Activated CD4-positive, alpha-beta T cell treated with anti-CD3 and anti-CD28 coated beads for 1 hour (primary cell): ENCODE results near the gene RIN3.

ENCODE experiments used
- DNase-seq: peaks from one replicate; pipeline ENCODE4 v3.0.0-alpha.2; 2020

Gene RIN3

GRCh38 chr14:92486881-92487280 lies 26.7 kb upstream of the RIN3 start:
- no peak for DNase-seq

DNA sequence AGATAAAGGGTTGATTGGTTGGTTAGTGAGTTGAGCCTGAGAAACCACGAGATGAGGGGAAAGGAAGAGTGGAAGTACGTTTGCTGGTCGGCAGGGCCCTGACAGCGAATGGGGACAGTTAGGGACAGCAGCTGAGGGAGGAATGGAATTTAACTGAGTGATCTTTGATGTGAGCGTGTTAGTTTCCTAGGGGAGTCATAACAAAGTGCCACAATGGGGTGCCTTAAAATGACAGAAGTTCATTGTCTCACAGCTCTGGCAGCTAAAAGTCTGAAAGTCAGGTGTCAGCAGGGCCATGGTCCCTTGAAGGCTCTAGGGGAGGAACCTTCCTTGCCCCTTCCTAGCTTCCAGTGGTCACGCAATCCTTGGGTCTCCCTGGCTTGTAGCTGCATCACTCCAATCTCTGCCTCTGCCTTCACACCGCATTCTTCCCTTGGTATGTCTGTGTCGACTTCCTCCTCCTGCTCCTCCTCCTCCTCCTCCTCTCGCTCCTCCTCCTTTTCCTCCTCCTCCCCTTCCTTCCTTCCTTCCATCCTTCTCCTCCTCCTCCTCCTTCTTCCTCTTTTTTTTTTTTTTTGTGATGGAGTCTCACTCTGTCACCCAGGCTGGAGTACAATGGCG lies 26.0 kb upstream of the RIN3 start:
- DNase-seq: no peak

GRCh38 chr14:92489394-92490238 lies 24.0 kb upstream of the RIN3 start:
- no peak for DNase-seq

GRCh38 chr14:92490239-92490959 lies 23.2 kb upstream of the RIN3 start:
- no peak for DNase-seq

GRCh38 chr14:92491782-92492181 lies 21.8 kb upstream of the RIN3 start:
- no peak for DNase-seq

- DNase-seq: no peak
Observed at GRCh38 chr14:92492258-92492657, 21.3 kb upstream of the RIN3 start.

GRCh38 chr14:92493024-92493423 lies 20.6 kb upstream of the RIN3 start:
- DNase-seq: no peak

- DNase-seq: no peak
Observed at GRCh38 chr14:92493492-92493891, 20.1 kb upstream of the RIN3 start.

DNA sequence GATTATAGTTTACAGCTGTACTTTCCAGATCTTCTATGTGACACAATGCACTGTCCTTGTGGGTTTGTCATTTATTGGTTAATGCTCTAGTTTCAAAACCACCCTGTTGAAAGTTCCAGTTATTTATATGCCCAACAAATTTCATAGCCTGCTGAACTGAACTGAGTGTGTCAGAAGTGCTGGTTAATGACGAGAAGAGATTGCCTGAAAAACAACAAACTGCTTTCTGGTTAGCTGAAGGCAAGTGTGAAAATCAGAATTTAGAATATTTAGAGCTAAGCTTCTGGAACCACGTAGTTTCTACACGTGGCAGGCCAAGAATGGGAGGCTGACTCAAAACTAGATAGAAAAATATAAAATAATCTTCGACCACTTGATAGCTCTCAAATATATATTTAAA lies 19.1 kb upstream of the RIN3 start:
- no peak for DNase-seq

GRCh38 chr14:92495027-92495426 lies 18.6 kb upstream of the RIN3 start:
- DNase-seq: no peak

DNA sequence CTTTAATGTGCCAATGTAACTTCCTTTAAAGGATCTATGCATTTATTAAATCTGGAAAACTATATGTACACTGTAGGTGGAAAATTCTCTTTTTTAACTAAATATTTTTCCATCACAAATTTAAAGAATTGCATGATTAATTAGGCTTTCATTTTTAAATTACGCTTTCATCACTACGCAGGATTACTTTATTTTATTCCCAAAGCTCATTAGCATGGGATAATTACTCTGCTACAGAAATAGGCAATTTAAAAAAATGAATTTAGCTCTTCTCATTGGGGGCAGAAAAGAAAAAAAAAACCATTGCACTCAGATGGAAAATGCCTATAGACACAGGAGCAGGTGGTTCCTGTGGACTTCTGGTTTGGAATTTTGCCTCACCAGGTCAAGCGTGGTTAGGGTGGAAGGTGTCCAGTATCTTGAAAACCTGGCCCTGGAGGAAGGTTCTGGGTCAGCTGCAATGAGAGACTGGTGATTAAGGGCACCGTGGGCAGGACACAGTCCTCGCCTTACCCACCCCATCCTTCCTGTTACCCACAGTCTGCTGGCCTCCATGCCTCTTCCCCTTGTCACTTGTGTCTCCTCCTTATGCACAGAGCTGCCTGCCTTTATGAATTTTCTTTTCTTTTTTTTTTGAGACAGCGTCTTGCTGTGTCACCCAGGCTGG lies 17.3 kb upstream of the RIN3 start:
- no peak for DNase-seq

GRCh38 chr14:92497391-92497790 lies 16.2 kb upstream of the RIN3 start:
- DNase-seq: no peak

DNA sequence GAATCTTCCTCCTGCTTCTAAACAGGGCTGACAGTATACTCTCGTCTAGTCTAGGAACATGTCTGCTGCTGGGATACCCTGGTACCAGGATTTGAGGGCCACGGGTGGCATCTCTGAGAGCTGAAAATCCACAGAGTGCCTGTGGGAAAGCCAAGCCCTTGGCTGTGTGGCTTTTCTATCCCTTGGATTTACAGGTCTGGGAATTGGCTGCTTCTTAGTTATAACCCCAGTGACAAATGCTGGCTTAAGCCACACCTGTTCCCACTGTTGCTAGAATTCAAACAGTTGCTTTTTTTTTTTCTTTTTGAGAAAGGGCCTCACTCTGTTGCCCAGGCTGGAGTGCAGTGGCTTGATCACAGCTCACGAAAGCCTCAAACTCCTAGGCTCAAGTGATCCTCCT lies 14.3 kb upstream of the RIN3 start:
- DNase-seq: no peak

- no peak for DNase-seq
Observed at GRCh38 chr14:92500491-92500941, 13.1 kb upstream of the RIN3 start.

DNA sequence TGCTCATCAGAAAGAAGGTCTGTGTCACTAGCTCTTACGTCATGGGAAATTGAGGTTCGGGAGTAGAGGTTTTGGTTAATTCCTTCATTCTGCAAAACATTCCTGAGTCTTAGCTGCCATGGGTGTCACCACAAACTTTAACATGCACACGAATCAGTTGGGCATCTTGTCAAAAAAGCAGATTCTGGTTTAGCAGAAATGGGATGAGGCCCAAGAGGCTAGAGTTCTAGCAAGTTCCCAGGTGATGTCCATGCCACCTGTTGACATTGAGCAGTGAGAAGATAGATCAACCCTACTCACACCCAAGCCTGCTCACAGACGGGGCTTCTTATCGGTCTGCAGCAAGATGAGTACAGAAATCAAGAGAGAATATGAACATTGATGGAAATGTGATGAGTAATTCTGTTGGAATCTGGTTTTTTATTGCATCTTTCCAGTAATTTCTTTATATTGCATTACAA lies 11.7 kb upstream of the RIN3 start:
- no peak for DNase-seq

DNA sequence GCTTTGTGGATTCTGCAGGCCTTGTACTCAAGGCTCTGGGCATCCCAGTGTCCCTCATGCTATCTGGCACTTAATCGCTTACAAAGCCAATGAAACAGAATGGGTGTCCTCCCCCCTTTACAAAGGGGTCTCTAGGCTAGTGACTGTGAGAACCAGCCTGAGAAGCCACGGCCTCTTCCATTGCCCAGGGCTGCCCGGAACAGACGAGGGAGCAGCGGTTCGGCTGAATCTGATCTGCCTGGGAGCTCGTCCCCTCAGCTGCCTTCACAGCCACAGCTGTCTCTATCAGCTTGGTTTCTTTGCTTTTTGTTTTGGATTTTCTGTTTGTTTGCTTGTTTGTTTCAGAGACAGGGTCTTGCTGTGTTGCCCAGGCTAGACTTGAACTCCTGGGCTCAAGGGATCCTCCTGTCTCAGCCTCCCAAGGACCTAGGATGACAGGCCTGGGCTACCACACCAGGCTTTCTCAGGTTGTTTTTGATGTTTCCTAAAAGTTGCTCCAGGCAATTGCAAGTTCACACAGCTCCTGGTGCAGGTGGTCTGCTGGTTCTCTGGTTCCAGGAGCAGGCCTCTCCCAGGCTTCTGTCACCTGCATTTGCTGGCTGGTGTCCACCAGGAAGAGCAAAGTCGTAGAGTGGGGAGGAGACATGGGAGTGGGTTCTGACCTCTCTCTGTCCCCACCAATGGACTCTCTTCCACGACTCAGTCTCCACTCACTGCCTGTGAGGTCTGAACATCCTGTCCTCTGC lies 10.9 kb upstream of the RIN3 start:
- no peak for DNase-seq

- no peak for DNase-seq
Observed at GRCh38 chr14:92503756-92504491, 9.7 kb upstream of the RIN3 start.

DNA sequence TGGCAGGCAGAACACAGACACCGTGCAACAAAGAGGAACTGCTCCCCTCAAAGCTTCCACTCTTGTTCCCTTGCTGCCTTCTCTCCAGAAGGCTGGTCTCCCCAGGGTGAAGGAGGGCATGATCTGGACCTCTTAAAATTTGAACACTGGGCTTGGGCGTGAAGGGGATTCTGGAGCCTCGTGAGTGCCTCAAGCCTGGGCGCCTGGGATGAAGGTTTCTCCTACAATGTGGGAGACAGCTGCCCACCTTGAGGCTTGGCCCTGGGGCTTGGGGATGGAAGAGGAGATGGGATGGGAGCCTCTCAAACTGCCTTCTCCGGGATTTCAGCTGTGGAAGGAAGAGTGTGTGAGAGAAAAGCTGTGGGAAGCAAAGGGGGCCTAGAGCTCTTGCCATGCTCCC lies 7.8 kb upstream of the RIN3 start:
- DNase-seq: no peak

DNA sequence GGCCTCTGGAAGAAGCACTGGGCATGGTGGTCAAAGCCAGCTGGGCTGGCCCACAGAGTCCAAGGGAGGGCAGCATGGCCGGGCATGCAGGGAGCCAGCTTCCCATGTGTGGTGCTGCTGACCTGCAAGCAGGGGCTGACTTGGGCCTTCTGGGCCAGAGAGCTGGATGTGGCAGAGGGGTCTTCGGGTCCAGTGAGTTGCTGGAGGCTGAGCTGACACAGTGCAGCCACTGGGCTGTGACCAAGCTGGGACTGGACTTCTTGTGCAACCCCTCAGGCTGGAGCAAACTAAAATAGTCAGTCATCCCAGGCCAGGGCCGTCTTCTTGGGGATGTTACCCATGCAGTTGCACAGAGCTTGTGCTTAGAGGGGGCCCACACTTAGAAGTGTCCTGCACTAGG lies 7.3 kb upstream of the RIN3 start:
- no peak for DNase-seq

- DNase-seq: no peak
Observed at GRCh38 chr14:92507174-92507768, 6.3 kb upstream of the RIN3 start.

DNA sequence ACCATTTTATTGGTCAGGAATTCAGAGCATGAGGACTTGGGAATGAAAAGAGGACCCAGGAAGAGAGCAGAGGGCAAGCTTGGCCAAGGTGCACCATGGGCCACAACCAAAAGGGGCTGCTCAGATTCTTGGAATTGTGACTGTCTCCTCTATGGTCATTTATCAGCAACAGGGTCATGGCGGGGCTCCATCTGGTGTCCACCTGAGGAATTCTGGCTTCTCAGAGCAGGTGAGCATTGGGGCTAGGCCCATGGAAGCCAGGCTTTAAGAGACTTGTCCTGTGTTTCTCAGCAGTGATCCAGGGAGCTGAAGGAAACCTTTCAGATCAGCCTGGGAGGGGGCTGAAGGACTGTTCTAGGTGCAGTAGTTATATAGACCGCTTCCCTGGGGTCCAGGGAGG lies 2.6 kb upstream of the RIN3 start:
- no peak for DNase-seq
